Measurements from ENCODE around the gene SIAH2. TPM values are rescaled to one million over a fixed set of nuclear protein-coding genes. Genes with fewer than 3 reads are reported as not detected.

SIAH2 gene
- total and polyA plus RNA-seq, 2 of the 8 experiments (the other 6 are each of a cell fraction or from before 2014, with no cell fraction given) = 23.9 to 34.2 TPM

DNA sequence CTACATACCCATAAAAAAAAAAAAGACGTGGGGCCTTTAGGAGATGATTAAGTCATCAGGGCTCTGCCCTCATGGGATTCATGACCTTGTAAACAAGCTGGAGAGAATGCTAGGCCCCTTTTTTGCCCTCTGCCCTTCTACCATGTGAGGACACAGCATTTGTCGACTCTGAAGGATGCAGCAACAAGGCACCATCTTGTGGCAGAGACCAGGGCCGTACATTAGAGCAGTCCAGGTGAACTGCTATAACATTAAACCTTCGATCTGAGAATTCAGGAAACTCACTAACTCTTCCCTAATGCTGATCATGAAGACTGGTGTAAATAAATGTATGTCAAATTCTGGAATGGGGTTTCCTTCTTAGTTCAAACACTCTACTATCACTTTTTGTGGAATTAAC lies 30.7 kb upstream of the SIAH2 start:
- Histone ChIP-seq H4K20me1 (replicated peaks in 1 of 2; ENCODE audit: control insufficient read depth in 1 of 2, insufficient read depth in 2 of 2, low read length in 2 of 2) (no peaks in the 10 kb centered on the region), H2BK12ac (ENCODE audit: low read depth, low read length) (no peak overlapping the region), H3K27me3 (replicated peaks in 1 of 4; ENCODE audit: control insufficient read depth in 3 of 4, extremely low read depth in 1 of 4, insufficient read depth in 3 of 4, low read length in 3 of 4) (no peaks in the 10 kb centered on the region), H2BK120ac (replicated peaks; ENCODE audit: low read depth, low read length) (no peak overlapping the region), H3K79me1 (ENCODE audit: low read depth, low read length) (no peaks in the 10 kb centered on the region), H3K4me2 (ENCODE audit: insufficient read depth in 1 of 2, low read depth in 2 of 2, low read length in 2 of 2) (no peak overlapping the region), H3K27ac (ENCODE audit: low read depth, low read length) (no peak overlapping the region), H2BK15ac (ENCODE audit: low read length) (no peak overlapping the region), H3K56ac (replicated peaks; ENCODE audit: insufficient read length, low read depth, low read length) (no peak overlapping the region), H2BK20ac (ENCODE audit: low read length) (no peak overlapping the region), H3K4me1 (replicated peaks in 1 of 4; ENCODE audit: control insufficient read depth in 3 of 4, insufficient read depth in 4 of 4, low read length in 3 of 4) (peaks cover 0 to 5% (median 0%) of the 10 kb centered on the region in 4 experiments; a peak in 1 of 7 replicates), H3K9me3 (ENCODE audit: insufficient read depth in 2 of 2, low read depth in 1 of 2, low read length in 1 of 2) (no peaks in the 10 kb centered on the region), H3K9ac (replicated peaks in 1 of 4; ENCODE audit: extremely low read depth in 1 of 4, low read depth in 3 of 4, low read length in 3 of 4) (no peak overlapping the region), H3K18ac (ENCODE audit: extremely low read depth, low read length) (no peak overlapping the region), H3K79me2 (ENCODE audit: control insufficient read depth in 1 of 2, insufficient read depth in 2 of 2, low read length in 2 of 2) (no peaks in the 10 kb centered on the region), H3K23me2 (ENCODE audit: low read depth, low read length) (no peaks in the 10 kb centered on the region; the same call in none of the 2 replicates), H2BK5ac (ENCODE audit: low read depth, low read length) (no peak overlapping the region), H3K36me3 (ENCODE audit: control insufficient read depth in 2 of 4, insufficient read depth in 4 of 4, low read length in 3 of 4) (no peaks in the 10 kb centered on the region), H2AFZ (ENCODE audit: low read length) (no peak overlapping the region), H4K8ac (ENCODE audit: extremely low read depth, insufficient read depth, low read length) (no peak overlapping the region), H3K4ac (replicated peaks; ENCODE audit: insufficient read length, low read depth, low read length) (no peak overlapping the region), H3K4me3 (ENCODE audit: extremely low read depth in 1 of 4, insufficient read depth in 2 of 4, low read depth in 3 of 4, low read length in 4 of 4) (no peak overlapping the region), H4K5ac (ENCODE audit: insufficient read length, low read depth, low read length) (no peak overlapping the region), H2AK5ac (ENCODE audit: low read depth, low read length) (no peak overlapping the region), H4K91ac (replicated peaks; ENCODE audit: insufficient read length, low read length) (no peak overlapping the region), H3K23ac (ENCODE audit: insufficient read length) (no peak overlapping the region), H3K14ac (ENCODE audit: insufficient read length) (no peak overlapping the region)
- no peak for TF ChIP-seq SIN3A (conservative IDR thresholded peaks at IDR 0.05 in 1 of 2, IDR thresholded peaks at IDR 0.05 in 1 of 2; ENCODE audit: low read depth in 1 of 2, low read length in 2 of 2)
- TF ChIP-seq FOSL1 (IDR thresholded peaks at IDR 0.05; ENCODE audit: insufficient read depth, low read depth, low read length) = no peak
- no peak for TF ChIP-seq GABPA (IDR thresholded peaks at IDR 0.05; ENCODE audit: borderline replicate concordance, insufficient read depth, low read length)
- TF ChIP-seq SAP30 (IDR thresholded peaks at IDR 0.05; ENCODE audit: insufficient read depth, insufficient replicate concordance, low read length) = no peak
- no peak for TF ChIP-seq POLR2AphosphoS5 (IDR thresholded peaks at IDR 0.05; ENCODE audit: low read depth, low read length)
- no peak for TF ChIP-seq GTF2F1 (IDR thresholded peaks at IDR 0.05; ENCODE audit: borderline replicate concordance, low read depth, low read length)
- DNase-seq (ENCODE audit: low read depth in 1 of 2, low spot score in 2 of 2) (no peak), FAIRE-seq (no peak)
- 76% methylated on average over 4 of the region's 4 CpGs; no CpG with 5 or more reads in 1 of the 2 experiments for WGBS, 2 experiments (ENCODE audit: extremely low coverage in 1 of 2, insufficient coverage in 1 of 2, insufficient read length in 1 of 2, insufficient replicate concordance in 2 of 2, low coverage in 1 of 2, low lambda C conversion rate in 2 of 2, missing lambda C conversion rate in 1 of 2)
- ChIA-PET CTCF (ENCODE audit: partially characterized antibody) (interaction anchor here (1.3 to 4.8 kb wide), 4 partner anchors 10 to 71 kb away, joined by 3 to 18 read pairs (median 8); no protein-coding TSS in a partner anchor), POLR2A (ENCODE audit: partially characterized antibody) (no interaction called here)
